ENCODE measurements around the gene IL16.
"Not testable (repeated sequence)": the region's sequence is repeated elsewhere in the genome, so short reads cannot be mapped to it uniquely, and the experiment has no call there.

The IL16 gene

GRCh38 chr15:81196576-81197254 is at the start of gene IL16:
IL16 (plus strand) TSS chr15:81196879; CDS start chr15:81225400, 28,521 bp downstream.
- no peak for DNase-seq

GRCh38 chr15:81151389-81151788 is 45.3 kb upstream of the IL16 start:
- DNase-seq, result no peak

- no peak for DNase-seq
Measured at GRCh38 chr15:81152339-81152738, 44.3 kb upstream of the IL16 start.

- no peak for DNase-seq
Measured at GRCh38 chr15:81152799-81153198, 43.9 kb upstream of the IL16 start.

- DNase-seq, result no peak
Measured at GRCh38 chr15:81155375-81156218, 41.1 kb upstream of the IL16 start.

- DNase-seq, result no peak
Measured at GRCh38 chr15:81156324-81156723, 40.4 kb upstream of the IL16 start.

- no peak for DNase-seq
Measured at GRCh38 chr15:81157195-81157938, 39.3 kb upstream of the IL16 start.

- no peak for DNase-seq
Measured at GRCh38 chr15:81157939-81158223, 38.8 kb upstream of the IL16 start.

- not testable (repeated sequence) for DNase-seq
Measured at GRCh38 chr15:81158561-81158960, 38.1 kb upstream of the IL16 start.

GRCh38 chr15:81160312-81161159 is 36.1 kb upstream of the IL16 start:
- peak; percentile 51 for DNase-seq

GRCh38 chr15:81161160-81161673 is 35.5 kb upstream of the IL16 start:
- no peak for DNase-seq

GRCh38 chr15:81161851-81162250 is 34.8 kb upstream of the IL16 start:
- no peak for DNase-seq

- no peak for DNase-seq
Measured at GRCh38 chr15:81163961-81164800, 32.5 kb upstream of the IL16 start.

- DNase-seq, result no peak
Measured at GRCh38 chr15:81165535-81165934, 31.1 kb upstream of the IL16 start.

- DNase-seq, result no peak
Measured at GRCh38 chr15:81166636-81167305, 29.9 kb upstream of the IL16 start.

GRCh38 chr15:81168131-81168526 is 28.6 kb upstream of the IL16 start:
- DNase-seq, result no peak

- no peak for DNase-seq
Measured at GRCh38 chr15:81168644-81169043, 28.0 kb upstream of the IL16 start.

- DNase-seq, result no peak
Measured at GRCh38 chr15:81170511-81170910, 26.2 kb upstream of the IL16 start.

GRCh38 chr15:81171286-81171685 is 25.4 kb upstream of the IL16 start:
- no peak for DNase-seq

GRCh38 chr15:81174125-81174791 is 22.4 kb upstream of the IL16 start:
- DNase-seq, result no peak

Measured in NCI-H2029 (cell line).